Endothelial cell of umbilical vein (primary cell): ENCODE results near the gene CERS3. TPM values are rescaled to one million over a fixed set of nuclear protein-coding genes. Genes with fewer than 3 reads are reported as not detected.

ENCODE experiments used
- BruUV-seq: library from RNA; stranded (reverse); fragments of 400-500 nt; replicated peaks from 2 replicates; lab custom pipeline; 2021; lab: Mats Ljungman, UMichigan
- CTCF ChIA-PET: fragments of 300-600, 350-600 bp; sonication (Branson Sonifier 250); formaldehyde crosslinking; loops from one replicate; lab custom pipeline; 2021; ENCODE audit warnings: antibody characterized with exemption, inconsistent platforms; lab: Charles Lee
- POLR2A ChIA-PET: fragments of 300-600, 350-600 bp; sonication (Branson Sonifier 250); formaldehyde crosslinking; loops from one replicate; lab custom pipeline; 2021; ENCODE audit warnings: antibody characterized with exemption, inconsistent platforms; lab: Charles Lee
- DNase-seq: peaks from one replicate; pipeline ENCODE4 v3.0.0-alpha.2; 2011; ENCODE audit warnings: low read depth, low spot score
- FAIRE-seq: peaks from 2 replicates; lab custom pipeline; 2011; peaks lifted over from hg19 to GRCh38; lab: Jason Lieb, UNC
- H2AFZ ChIP-seq: 2 replicates; pipeline ENCODE4 v1.6.0; 2012; ENCODE audit warnings: low read depth, low read length, control low read depth, inconsistent platforms
- H3K27ac ChIP-seq: 2 replicates; pipeline ENCODE4 v1.5.1; 2011; ENCODE audit warnings: low read depth, mild to moderate bottlenecking, control low read depth, low read length, moderate library complexity; ENCODE audit not compliant: insufficient read depth
- H3K27me3 ChIP-seq, 2 experiments: 2 replicates each; pipeline versions ENCODE4 v1.6.0 to v1.6.1; 2011; ENCODE audit warnings: low read length in 2 of 2, mixed read lengths in 1 of 2; ENCODE audit not compliant: control insufficient read depth in 2 of 2, insufficient read depth in 2 of 2
- H3K36me3 ChIP-seq, 2 experiments: 2 replicates in 1 of 2; 3 replicates in 1 of 2; pipeline ENCODE4 v1.5.1; 2011; ENCODE audit warnings: low read length in 2 of 2, mild to moderate bottlenecking in 1 of 2, moderate library complexity in 1 of 2; ENCODE audit not compliant: control insufficient read depth in 2 of 2, insufficient read depth in 2 of 2; ENCODE audit errors: extremely low read depth in 1 of 2
- H3K4me1 ChIP-seq: 3 replicates; pipeline ENCODE4 v1.5.1; 2011; ENCODE audit warnings: mild to moderate bottlenecking, low read length; ENCODE audit not compliant: control insufficient read depth, insufficient read depth; ENCODE audit errors: extremely low read depth
- H3K4me2 ChIP-seq: 2 replicates; pipeline ENCODE4 v1.6.1; 2011; ENCODE audit warnings: low read length, control low read depth, mixed read lengths; ENCODE audit not compliant: insufficient read depth
- H3K4me3 ChIP-seq, 3 experiments: fragments of 200-600 bp in 1 of 3; sonication (generic), shearing (Covaris generic) in 1 of 3; replicated peaks in 1 of 3; 2 replicates each; pipeline ENCODE4 v1.5.1; 2011 to 2016; ENCODE audit warnings: control low read depth in 3 of 3, low read length in 3 of 3, mild to moderate bottlenecking in 2 of 3, inconsistent platforms in 1 of 3, low read depth in 1 of 3, moderate library complexity in 1 of 3; ENCODE audit not compliant: insufficient read depth in 1 of 3
- H3K79me2 ChIP-seq: 2 replicates; pipeline ENCODE4 v1.6.0; 2012; ENCODE audit warnings: low read length, inconsistent platforms; ENCODE audit not compliant: control insufficient read depth, insufficient read depth
- H3K9ac ChIP-seq: replicated peaks from 2 replicates; pipeline ENCODE3; 2011; ENCODE audit warnings: low read length, control low read depth; ENCODE audit not compliant: insufficient read depth; ENCODE audit errors: extremely low read depth
- H3K9me1 ChIP-seq: replicated peaks from 3 replicates; pipeline ENCODE4 v1.6.0; 2011; ENCODE audit warnings: mild to moderate bottlenecking, low read length; ENCODE audit not compliant: control insufficient read depth, insufficient read depth; ENCODE audit errors: extremely low read depth
- H3K9me3 ChIP-seq: replicated peaks from 2 replicates; pipeline ENCODE4 v1.5.1; 2012; ENCODE audit warnings: low read length, inconsistent platforms; ENCODE audit not compliant: control insufficient read depth, insufficient read depth
- H4K20me1 ChIP-seq: replicated peaks from 2 replicates; pipeline ENCODE3; 2011; ENCODE audit warnings: mild to moderate bottlenecking, low read length; ENCODE audit not compliant: control insufficient read depth, insufficient read depth; ENCODE audit errors: extremely low read depth
- CTCF ChIP-seq, 2 donors: IDR thresholded peaks; 1 replicate in 1 of 2; 2 replicates in 1 of 2; pipeline ENCODE4 v1.5.1; 2011; ENCODE audit warnings: low read length in 2 of 2, mild to moderate bottlenecking in 2 of 2, moderate library complexity in 2 of 2, control low read depth in 1 of 2, inconsistent platforms in 1 of 2, low read depth in 1 of 2; ENCODE audit not compliant: insufficient read depth in 1 of 2; ENCODE audit errors: extremely low read depth in 1 of 2
- EZH2 ChIP-seq: IDR thresholded peaks from 2 replicates; pipeline ENCODE4 v1.6.1; 2012; ENCODE audit warnings: borderline replicate concordance, low read depth, mild to moderate bottlenecking, moderate library complexity, low read length, inconsistent platforms; ENCODE audit not compliant: severe bottlenecking
- FOS ChIP-seq: IDR thresholded peaks from 2 replicates; pipeline ENCODE4 v1.6.1; 2011; ENCODE audit warnings: mild to moderate bottlenecking, low read length, moderate library complexity, borderline replicate concordance; ENCODE audit not compliant: insufficient read depth
- GATA2 ChIP-seq: IDR thresholded peaks from 2 replicates; pipeline ENCODE4 v1.7.0; 2011; ENCODE audit warnings: low read depth, mild to moderate bottlenecking, moderate library complexity, mixed read lengths, low read length; ENCODE audit not compliant: insufficient read length, insufficient read depth
- JUN ChIP-seq: IDR thresholded peaks from 2 replicates; pipeline ENCODE4 v1.6.1; 2011; ENCODE audit warnings: borderline replicate concordance, low read depth; ENCODE audit not compliant: insufficient read length, insufficient read depth
- MAX ChIP-seq: IDR thresholded peaks from 2 replicates; pipeline ENCODE4 v1.6.1; 2011; ENCODE audit not compliant: insufficient read depth, insufficient read length
- MYC ChIP-seq: IDR thresholded peaks from one replicate; pipeline ENCODE4 v1.6.1; 2011; ENCODE audit warnings: mild to moderate bottlenecking, low read depth, low read length
- POLR2A ChIP-seq: IDR thresholded peaks from 2 replicates; pipeline ENCODE4 v1.6.1; 2012; ENCODE audit warnings: low read depth, mild to moderate bottlenecking, control low read depth, low read length
- POLR2AphosphoS5 ChIP-seq: IDR thresholded peaks from 2 replicates; pipeline ENCODE4 v1.6.1; 2012; ENCODE audit warnings: low read depth, mild to moderate bottlenecking, control low read depth, low read length, moderate library complexity; ENCODE audit not compliant: insufficient read depth
- dilution Hi-C: fragments of 300-500 bp; cut with MboI; formaldehyde crosslinking; loops from one replicate; pipeline ENCODE4 v1.15.0; 2019; ENCODE audit warnings: low sequenced_read_pairs; ENCODE audit not compliant: extremely low pct_ligation_motif_present
- intact Hi-C: fragments of 100-400 bp; cut with micrococcal nuclease; formaldehyde crosslinking; loops from one replicate; pipeline ENCODE4 v1.10.0; 2022
- polyA plus RNA-seq, 4 experiments: library from polyadenylated mRNA; depleted of rRNA in 3 of 4; stranded (reverse) in 3 of 4; unstranded in 1 of 4; fragments of >200 nt; gene quantifications; 2 replicates each; pipeline versions ENCODE4 v1.2.1 to v1.2.3, GENCODE V29; 2011 to 2012; ENCODE audit warnings: missing spikeins in 1 of 4
- total RNA-seq: library from RNA; stranded (reverse); gene quantifications from 2 replicates; pipeline ENCODE4 v1.2.3, GENCODE V29; 2021

CERS3 gene
- total and polyA plus RNA-seq, 2 donors (not counting 3 experiments of a cell fraction or from before 2014, with no cell fraction given), result not detected

GRCh38 chr15:100570735-100571313, 42.1 kb upstream of the CERS3 start:
- TF ChIP-seq FOS (no peak), GATA2 (no peak), JUN (no peak), MYC (no peak), CTCF (IDR thresholded peaks at IDR 0.05; ENCODE audit: extremely low read depth in 1 of 2, insufficient read depth in 1 of 2, low read depth in 1 of 2, low read length in 2 of 2) (no peak), MAX (no peak), POLR2AphosphoS5 (no peak), POLR2A (no peak), EZH2 (no peak)
- Histone ChIP-seq H3K4me3 (no peak overlapping the region), H2AFZ (no peak overlapping the region), H3K4me2 (no peak overlapping the region), H3K4me1 (no peaks in the 10 kb centered on the region), H3K9ac (no peak overlapping the region), H3K9me1 (no peaks in the 10 kb centered on the region), H3K27me3 (no peaks in the 10 kb centered on the region), H3K27ac (no peak overlapping the region), H3K79me2 (no peaks in the 10 kb centered on the region), H4K20me1 (no peaks in the 10 kb centered on the region), H3K36me3 (peaks cover 2 to 11% of the 10 kb centered on the region in 2 experiments), H3K9me3 (no peaks in the 10 kb centered on the region)
- no peak for FAIRE-seq
- no TSS peak for BruUV-seq
- ChIA-PET CTCF (interaction anchor here (0.7 to 2.9 kb wide), 4 partner anchors 221 to 1298 kb away, joined by 3 to 16 read pairs (median 4); partner anchors contain the start of gene ADAMTS17), POLR2A (no interaction called here)
- no peak for DNase-seq
- intact Hi-C loops (loop anchor here (1.0 kb wide), 1 partner anchor 229 kb away; no protein-coding TSS in a partner anchor), dilution Hi-C loops (no loop called here)
